SK-N-MC (cell line): ENCODE data around the gene SH2D3C.

ENCODE experiments used
- EZH2 ChIP-seq: fragments of 200-600 bp; sonication (generic); IDR thresholded peaks from one replicate; pipeline ENCODE4 v1.6.1; 2017; ENCODE audit warnings: antibody characterized with exemption
- POLR2AphosphoS5 ChIP-seq: IDR thresholded peaks from 2 replicates; pipeline ENCODE4 v1.6.1; 2012; ENCODE audit warnings: mild to moderate bottlenecking, low read depth, low read length, borderline replicate concordance

DNA sequence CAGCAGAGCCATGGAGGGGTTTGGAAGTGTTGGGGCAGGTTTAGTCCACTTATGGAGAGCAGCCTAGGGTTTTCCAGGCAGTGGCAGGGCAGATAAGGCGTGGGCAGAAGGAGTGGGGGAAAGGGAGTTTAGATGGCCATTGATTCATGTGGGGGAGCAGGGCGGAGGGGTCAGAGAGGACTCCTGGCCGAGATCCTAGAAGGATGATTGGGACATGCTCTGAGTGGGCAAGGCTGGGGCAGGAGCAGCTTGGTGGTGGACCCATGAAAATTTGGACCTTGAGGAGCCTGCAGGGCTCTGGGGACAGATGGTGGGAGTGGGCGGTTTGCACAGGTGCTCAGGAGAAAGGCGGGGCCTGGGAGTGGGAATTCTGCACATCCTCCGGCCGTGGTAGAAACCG is 25.3 kb downstream of the SH2D3C start:
- TF ChIP-seq EZH2 (no peak), POLR2AphosphoS5 (no peak)
